GM21447 (cell line): Measurements from ENCODE around the gene PLA2G4D.

Experiments
- ATAC-seq: cut with Tn5 transposase; IDR thresholded peaks from one replicate; pipeline ENCODE4 v1.9.1; 2021; ENCODE audit not compliant: unreplicated experiment

PLA2G4D gene

GRCh38 chr15:42079401-42079908 is 14.9 kb downstream of the PLA2G4D start:
- ATAC-seq, result no peak

DNA sequence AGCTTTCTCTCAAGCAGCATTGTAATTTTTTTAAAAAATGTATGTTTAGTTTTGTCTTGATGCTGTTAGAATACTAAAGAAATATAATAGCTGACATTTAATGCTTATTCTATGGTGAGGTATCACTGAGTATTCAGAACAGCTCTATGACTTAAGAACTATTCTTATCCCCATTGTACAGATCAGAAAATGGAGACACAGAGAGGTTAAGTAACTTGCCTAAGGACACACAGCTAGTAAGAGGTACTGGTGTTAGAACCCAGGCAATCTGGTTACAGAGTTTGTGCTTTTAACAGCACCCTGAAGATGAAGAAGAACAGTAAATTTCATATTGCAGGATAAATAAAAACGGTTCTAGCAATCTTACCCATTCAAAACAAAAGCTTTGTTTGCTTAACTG is 15.5 kb downstream of the PLA2G4D start:
- ATAC-seq, result no peak

DNA sequence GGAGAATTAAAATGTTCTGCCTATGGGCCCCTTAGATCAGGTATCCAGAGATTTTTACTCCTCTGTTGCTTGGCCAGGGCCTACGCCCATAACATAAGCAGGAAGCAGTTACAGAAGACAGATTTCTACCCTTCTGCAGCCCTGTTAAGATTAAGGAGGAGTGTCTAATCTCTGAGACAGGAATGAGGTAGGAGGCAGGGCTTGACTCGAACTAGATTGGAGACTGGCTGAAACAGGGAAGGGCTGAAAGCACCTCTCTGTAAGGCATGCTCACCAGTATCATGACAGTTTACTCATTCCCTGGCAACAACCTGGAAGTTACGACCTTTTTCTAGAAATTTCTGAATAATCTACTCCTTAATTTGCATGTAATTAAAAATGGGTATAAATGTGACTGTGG is 16.7 kb downstream of the PLA2G4D start:
- no peak for ATAC-seq

GRCh38 chr15:42073418-42073817 is 20.9 kb downstream of the PLA2G4D start:
- no peak for ATAC-seq

- ATAC-seq, result no peak
Observed at GRCh38 chr15:42072141-42072685, 22.1 kb downstream of the PLA2G4D start.

- no peak for ATAC-seq
Observed at GRCh38 chr15:42071717-42072116, 22.6 kb downstream of the PLA2G4D start.

- ATAC-seq, result no peak
Observed at GRCh38 chr15:42070976-42071350, 23.4 kb downstream of the PLA2G4D start.

DNA sequence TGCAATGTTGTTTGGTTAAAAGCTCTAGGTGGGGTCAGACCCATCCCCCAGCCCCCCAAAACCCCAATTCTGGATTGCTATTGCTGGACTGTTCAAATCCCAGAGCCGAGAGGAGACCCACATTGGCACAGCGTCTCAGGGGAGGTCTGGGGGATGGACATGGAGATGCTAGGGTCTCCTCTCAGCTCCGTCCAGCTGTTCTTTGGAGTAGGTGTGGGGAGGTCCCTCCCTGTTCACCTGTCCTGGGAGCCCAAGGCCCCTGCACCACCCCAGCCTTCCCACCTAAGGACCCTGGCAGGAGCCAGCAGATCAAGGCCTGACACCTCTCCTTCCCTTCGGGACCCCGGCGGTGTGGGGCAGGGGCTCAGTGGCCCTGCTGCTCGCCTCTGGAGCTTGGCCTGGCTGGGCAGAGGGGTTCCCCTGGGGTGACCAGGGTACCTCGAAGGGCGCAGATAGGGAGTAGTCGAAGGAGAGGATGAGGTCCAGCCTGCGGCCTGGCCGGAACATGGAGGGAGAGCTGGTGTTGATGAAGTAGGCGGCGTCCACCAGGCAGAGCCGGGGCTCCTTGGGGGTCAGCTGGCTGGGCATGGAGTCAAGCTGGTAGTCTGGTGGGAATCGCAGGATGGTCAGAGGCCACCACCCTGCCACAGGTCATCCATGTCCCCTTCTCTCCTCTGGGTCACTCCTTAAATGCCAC is 23.9 kb downstream of the PLA2G4D start:
- no peak for ATAC-seq

DNA sequence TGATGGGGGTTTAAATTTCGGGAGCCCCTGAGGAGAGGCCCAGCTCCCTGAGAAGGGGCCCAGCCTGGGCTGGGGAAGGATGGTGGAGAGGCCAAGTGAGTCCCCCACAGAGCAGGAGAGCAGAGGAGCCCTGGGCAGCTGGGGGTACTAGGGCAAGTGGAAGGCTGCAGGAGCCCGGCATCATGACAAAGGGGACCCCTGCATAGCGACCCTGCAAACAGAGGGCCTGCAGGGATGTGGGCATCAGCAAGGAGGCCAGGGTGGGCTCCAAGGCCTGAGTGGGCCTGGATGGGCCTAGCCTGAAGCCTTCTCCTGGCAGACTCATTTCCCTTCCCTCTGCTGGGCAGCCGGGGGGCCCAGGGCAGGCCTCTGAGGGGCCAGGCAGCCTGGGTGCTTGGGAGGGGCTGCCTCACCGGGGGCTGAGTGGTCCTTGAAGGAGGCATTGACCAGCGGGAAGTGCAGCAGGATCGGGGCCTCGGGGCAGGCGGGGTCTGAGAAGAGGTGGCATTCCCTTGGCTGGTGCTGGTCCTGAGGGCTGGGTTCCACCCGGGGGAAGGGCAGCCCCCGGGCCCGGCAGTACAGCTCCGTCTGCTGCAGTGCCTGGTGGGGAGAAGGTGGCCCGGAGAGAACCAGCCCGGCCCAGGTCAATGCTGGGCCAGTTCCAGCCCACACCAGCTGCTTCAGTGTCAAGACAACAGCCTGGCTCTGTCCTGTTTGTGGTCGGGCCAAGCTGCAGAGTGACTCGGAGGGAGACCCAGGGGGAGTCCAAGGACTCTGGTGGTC is 24.7 kb downstream of the PLA2G4D start:
- ATAC-seq, result no peak

- ATAC-seq, result no peak
Observed at GRCh38 chr15:42069025-42069424, 25.3 kb downstream of the PLA2G4D start.

- no peak for ATAC-seq
Observed at GRCh38 chr15:42068601-42069000, 25.8 kb downstream of the PLA2G4D start.

GRCh38 chr15:42066764-42067415 is 27.5 kb downstream of the PLA2G4D start:
- ATAC-seq, result no peak

GRCh38 chr15:42065468-42065867 is 28.9 kb downstream of the PLA2G4D start:
- no peak for ATAC-seq

DNA sequence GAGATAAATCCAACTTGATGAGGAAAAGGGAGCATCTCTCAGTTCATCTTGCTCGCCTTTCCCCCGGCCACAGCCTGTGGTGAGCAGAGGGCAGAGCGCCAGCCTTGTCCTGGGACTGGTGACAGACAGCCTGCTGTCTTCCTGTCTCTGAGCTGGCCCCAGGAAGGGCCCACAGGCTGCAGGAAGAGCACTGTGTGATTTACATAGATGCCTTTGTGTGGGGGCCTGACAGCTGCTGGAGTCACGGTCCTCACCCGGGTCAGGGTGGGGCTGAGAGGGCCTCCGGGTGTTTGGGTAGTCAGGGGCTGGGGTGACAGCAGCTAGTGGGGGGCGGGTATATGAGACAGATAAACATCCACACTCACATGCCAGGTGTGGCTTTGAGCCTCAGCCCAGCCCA is 29.3 kb downstream of the PLA2G4D start:
- no peak for ATAC-seq

DNA sequence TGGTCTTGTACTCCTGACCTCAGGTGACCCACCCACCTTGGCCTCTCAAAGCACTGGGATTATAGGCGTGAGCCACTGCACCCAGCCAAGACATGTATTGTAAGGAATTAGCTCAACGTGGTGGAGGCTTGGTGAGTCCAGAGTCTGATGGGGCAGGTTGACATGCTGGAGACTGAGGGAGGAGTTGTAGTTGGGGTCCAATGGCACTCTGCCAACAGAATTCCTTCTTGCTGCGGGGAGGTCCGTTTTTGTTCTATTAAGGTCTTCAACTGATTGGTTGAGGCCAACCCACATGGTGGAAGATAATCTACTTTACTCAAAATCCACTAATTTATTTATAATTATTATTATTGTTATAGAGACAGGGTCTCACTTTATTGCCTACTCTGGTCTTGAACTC is 30.1 kb downstream of the PLA2G4D start:
- no peak for ATAC-seq

DNA sequence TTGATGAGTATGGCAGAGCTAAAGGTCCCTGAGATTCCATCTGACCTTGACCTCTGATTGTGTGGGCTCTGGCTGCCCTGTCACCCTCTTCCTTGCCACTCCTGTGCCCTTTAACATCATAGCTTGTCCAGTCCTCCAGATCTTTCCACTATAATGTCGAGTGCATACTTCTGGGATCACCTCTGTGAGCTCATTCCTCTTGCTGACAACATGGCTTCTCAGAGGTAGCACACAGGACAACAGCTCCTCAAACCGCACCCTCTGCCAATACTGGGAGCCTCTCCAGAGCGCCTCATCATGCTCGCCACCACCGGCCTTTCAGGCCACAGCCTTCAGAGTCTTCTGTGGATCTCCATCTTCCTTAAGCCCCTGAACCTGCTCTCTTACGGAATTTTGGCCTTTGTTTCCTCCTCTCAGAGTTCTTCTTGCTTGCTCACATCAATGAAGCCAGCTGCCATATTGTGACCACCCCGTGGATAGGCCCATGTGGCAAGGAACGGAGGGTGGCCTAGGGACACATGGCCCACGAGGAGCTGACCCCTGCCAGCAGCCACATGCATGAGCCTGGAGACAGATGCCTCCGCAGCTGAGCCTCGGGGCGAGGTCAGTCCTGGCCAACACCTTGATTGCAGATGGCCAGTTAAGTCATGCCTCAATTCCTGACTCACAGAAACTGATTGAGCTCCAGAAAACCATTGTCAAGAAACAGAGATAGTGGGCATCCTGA is 31.1 kb downstream of the PLA2G4D start:
- ATAC-seq, result no peak

GRCh38 chr15:42062284-42062806 is 32.0 kb downstream of the PLA2G4D start:
- no peak for ATAC-seq

- ATAC-seq, result no peak
Observed at GRCh38 chr15:42060797-42061196, 33.6 kb downstream of the PLA2G4D start.

DNA sequence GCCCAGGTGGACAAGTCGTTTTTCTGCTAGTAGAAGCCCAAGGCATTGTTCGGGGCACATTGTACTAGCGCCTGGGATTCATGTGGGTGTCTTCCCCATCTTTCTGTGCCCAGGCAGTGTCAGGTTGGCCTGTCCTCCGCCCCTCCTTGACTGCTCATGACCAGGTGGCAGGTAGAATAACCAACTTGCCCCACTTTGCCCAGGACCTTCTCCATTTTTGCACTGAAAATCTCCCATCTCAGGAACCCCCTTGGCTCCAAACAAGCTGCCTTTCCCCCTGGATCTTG is 33.9 kb downstream of the PLA2G4D start:
- no peak for ATAC-seq

- no peak for ATAC-seq
Observed at GRCh38 chr15:42059661-42060476, 34.5 kb downstream of the PLA2G4D start.
